GM21367 (cell line): ENCODE data around the gene KRT72.

ENCODE experiments used
- ATAC-seq: cut with Tn5 transposase; IDR thresholded peaks from one replicate; pipeline ENCODE4 v1.9.1; 2021; ENCODE audit not compliant: unreplicated experiment

KRT72 gene

GRCh38 chr12:52600941-52601481, at the start of gene KRT72:
TSS of gene KRT72 (minus strand) at chr12:52601463. CDS start at chr12:52601452, 11 bp downstream.
- no peak for ATAC-seq

- ATAC-seq, result no peak
Measured at GRCh38 chr12:52650520-52651081, 49.3 kb upstream of the KRT72 start.

- ATAC-seq, result no peak
Measured at GRCh38 chr12:52649066-52649465, 47.8 kb upstream of the KRT72 start.

- no peak for ATAC-seq
Measured at GRCh38 chr12:52648012-52648550, 46.8 kb upstream of the KRT72 start.

GRCh38 chr12:52647601-52648000, 46.3 kb upstream of the KRT72 start:
- ATAC-seq, result no peak

GRCh38 chr12:52646613-52647012, 45.4 kb upstream of the KRT72 start:
- ATAC-seq, result no peak

- ATAC-seq, result no peak
Measured at GRCh38 chr12:52645982-52646381, 44.7 kb upstream of the KRT72 start.

GRCh38 chr12:52645120-52645761, 44.0 kb upstream of the KRT72 start:
- ATAC-seq, result no peak

- no peak for ATAC-seq
Measured at GRCh38 chr12:52644078-52644415, 42.8 kb upstream of the KRT72 start.

- no peak for ATAC-seq
Measured at GRCh38 chr12:52643233-52644077, 42.2 kb upstream of the KRT72 start.

- ATAC-seq, result no peak
Measured at GRCh38 chr12:52641468-52641867, 40.2 kb upstream of the KRT72 start.

GRCh38 chr12:52637299-52637698, 36.0 kb upstream of the KRT72 start:
- no peak for ATAC-seq

GRCh38 chr12:52636592-52637258, 35.5 kb upstream of the KRT72 start:
- no peak for ATAC-seq

GRCh38 chr12:52636189-52636588, 34.9 kb upstream of the KRT72 start:
- no peak for ATAC-seq

GRCh38 chr12:52634266-52635056, 33.2 kb upstream of the KRT72 start:
- ATAC-seq, result no peak

- no peak for ATAC-seq
Measured at GRCh38 chr12:52633383-52633782, 32.1 kb upstream of the KRT72 start.

- ATAC-seq, result no peak
Measured at GRCh38 chr12:52632656-52633055, 31.4 kb upstream of the KRT72 start.

GRCh38 chr12:52631676-52632459, 30.6 kb upstream of the KRT72 start:
- no peak for ATAC-seq

GRCh38 chr12:52631264-52631663, 30.0 kb upstream of the KRT72 start:
- no peak for ATAC-seq
